ENCODE measurements around the gene GNB1L.

The GNB1L gene

DNA sequence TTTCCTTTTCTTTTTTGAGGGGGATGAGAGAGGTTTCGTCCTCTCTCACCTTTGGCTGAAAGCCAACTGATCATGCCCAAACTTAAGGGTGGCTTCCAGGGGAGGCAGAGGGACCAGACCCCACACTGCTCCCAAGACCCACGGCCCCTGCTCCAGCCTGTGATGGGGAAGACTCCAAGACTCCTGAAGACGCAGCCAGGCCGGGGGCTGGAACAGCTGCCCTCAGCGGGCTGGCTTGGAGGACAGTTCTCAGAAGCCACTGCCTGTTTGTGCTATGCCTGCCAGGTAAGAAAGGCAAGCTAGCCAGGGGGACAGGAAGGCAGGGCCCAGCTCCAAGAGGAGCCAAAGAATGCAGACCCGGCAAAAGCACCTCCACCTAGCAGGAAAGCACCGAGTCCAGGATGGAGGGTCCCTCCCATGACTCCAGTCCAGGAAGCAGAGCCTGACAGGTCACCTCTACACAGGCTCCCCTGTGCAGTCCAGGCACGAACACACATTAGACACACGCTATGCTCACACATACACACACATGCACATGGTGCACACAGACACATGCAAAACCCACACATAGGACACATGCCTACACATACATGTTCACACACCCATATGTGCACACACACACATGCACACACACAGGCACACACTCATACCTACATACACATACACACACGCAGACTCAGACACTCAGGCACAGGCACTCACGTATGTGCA lies 31.3 kb downstream of the GNB1L start:
- H3K9me3 ChIP-seq (ENCODE audit: control insufficient read depth, low read length), result no peaks in the 10 kb centered on the region
- H3K4me1 ChIP-seq (ENCODE audit: control insufficient read depth, insufficient read depth, low read length), result peaks cover 9% of the 10 kb centered on the region
- no peaks in the 10 kb centered on the region for H3K27me3 ChIP-seq (ENCODE audit: control insufficient read depth, insufficient read depth, low read length, poor library complexity, severe bottlenecking)
- no peak overlapping the region for H3K4me3 ChIP-seq (ENCODE audit: insufficient read depth, low read depth, low read length)
- H3K36me3 ChIP-seq (ENCODE audit: control insufficient read depth, insufficient read depth, low read length), result no peaks in the 10 kb centered on the region
- WGBS, 2 experiments, result 83 to 84% methylated on average over 11 of the region's 11 CpGs
- no peak overlapping the region for H3K27ac ChIP-seq (ENCODE audit: insufficient read depth, low read depth, low read length, poor library complexity, severe bottlenecking)

DNA sequence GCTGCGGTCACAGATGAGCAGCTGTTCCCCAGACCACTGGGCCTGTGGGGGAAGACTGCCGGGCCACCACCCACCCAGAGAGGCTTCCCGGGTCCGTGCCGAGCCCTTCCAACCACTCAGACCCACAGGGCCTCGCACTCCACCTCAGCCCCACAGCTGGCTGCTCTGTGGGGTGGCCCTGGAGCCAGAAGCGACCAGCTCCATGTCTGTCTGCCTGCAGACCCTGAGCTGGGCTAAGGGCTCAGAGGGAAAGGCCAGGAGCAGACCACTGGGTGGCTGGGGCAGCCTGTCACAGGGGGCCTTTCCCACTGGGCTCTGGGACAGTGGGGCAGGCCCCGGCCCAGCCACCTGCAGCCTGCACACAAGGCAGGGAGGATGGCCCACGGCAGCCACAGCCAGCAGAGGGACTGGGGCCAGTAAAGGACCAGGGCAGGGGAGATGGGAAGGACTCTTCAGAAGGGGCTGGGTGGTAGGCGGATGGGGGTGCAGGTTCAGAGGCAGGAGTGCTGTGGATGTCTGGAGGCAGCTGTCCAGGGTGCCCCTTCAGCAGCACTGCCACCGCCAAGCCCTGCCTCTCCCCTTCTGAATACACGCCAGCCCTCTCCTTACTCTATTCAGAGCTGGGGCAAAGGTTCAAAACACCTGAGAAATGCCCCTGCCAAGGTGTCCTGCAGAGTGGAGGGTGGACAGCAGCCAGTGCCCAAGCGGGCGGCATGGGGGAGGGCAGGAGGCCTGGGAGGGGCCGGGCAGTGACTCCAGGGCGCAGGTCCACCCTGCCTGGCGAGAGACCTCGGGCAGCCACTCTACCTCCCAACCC lies 32.2 kb downstream of the GNB1L start:
- H3K4me1 ChIP-seq (ENCODE audit: control insufficient read depth, insufficient read depth, low read length), result peaks cover 9% of the 10 kb centered on the region
- no peak overlapping the region for H3K4me3 ChIP-seq (ENCODE audit: insufficient read depth, low read depth, low read length)
- H3K36me3 ChIP-seq (ENCODE audit: control insufficient read depth, insufficient read depth, low read length), result no peaks in the 10 kb centered on the region
- H3K27me3 ChIP-seq (ENCODE audit: control insufficient read depth, insufficient read depth, low read length, poor library complexity, severe bottlenecking), result no peaks in the 10 kb centered on the region
- 91 to 93% methylated on average over 18 of the region's 18 CpGs for WGBS, 2 experiments
- no peak overlapping the region for H3K27ac ChIP-seq (ENCODE audit: insufficient read depth, low read depth, low read length, poor library complexity, severe bottlenecking)
- no peaks in the 10 kb centered on the region for H3K9me3 ChIP-seq (ENCODE audit: control insufficient read depth, low read length)

DNA sequence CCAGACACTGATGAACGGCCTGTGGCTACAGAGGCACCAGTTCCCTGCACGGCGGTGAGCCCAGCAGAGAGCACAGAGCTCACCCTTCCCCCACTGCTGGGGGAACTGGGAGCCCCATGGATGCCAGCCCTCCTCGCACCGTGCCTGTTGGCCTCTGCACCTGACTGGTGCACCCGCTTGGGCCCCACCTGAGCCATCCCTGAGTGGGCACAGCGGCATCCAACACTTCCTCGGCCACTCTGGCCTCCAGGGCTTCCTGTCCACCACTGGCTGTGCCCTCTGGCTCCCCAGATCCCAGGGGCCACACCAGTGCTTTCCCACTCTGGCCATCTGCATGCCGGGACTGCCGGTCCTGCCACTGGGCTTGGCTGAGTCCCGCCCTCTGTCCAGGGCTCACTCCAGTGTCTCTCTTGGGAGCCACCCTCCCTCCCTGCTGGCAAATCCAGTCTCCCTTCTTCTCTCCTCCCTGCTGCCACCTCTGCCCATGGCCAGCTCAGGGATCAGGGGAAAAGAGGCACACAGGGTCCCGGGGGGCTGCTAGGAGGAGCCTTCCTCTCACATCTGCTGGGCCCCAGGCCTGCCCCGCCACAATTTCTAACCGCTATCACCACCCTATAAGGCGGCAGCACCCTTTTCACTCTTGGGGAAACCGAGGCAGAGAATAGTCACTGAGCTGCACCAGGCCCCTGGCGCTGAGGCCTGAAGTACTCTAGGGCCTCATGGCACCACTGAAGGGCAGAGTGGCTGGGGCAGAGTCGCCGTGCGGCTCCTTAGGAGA lies 33.0 kb downstream of the GNB1L start:
- peaks cover 9% of the 10 kb centered on the region for H3K4me1 ChIP-seq (ENCODE audit: control insufficient read depth, insufficient read depth, low read length)
- H3K9me3 ChIP-seq (ENCODE audit: control insufficient read depth, low read length), result no peaks in the 10 kb centered on the region
- 92 to 93% methylated on average over 20 of the region's 20 CpGs for WGBS, 2 experiments
- no peaks in the 10 kb centered on the region for H3K36me3 ChIP-seq (ENCODE audit: control insufficient read depth, insufficient read depth, low read length)
- H3K27me3 ChIP-seq (ENCODE audit: control insufficient read depth, insufficient read depth, low read length, poor library complexity, severe bottlenecking), result no peaks in the 10 kb centered on the region
- H3K27ac ChIP-seq (ENCODE audit: insufficient read depth, low read depth, low read length, poor library complexity, severe bottlenecking), result no peak overlapping the region
- H3K4me3 ChIP-seq (ENCODE audit: insufficient read depth, low read depth, low read length), result no peak overlapping the region

DNA sequence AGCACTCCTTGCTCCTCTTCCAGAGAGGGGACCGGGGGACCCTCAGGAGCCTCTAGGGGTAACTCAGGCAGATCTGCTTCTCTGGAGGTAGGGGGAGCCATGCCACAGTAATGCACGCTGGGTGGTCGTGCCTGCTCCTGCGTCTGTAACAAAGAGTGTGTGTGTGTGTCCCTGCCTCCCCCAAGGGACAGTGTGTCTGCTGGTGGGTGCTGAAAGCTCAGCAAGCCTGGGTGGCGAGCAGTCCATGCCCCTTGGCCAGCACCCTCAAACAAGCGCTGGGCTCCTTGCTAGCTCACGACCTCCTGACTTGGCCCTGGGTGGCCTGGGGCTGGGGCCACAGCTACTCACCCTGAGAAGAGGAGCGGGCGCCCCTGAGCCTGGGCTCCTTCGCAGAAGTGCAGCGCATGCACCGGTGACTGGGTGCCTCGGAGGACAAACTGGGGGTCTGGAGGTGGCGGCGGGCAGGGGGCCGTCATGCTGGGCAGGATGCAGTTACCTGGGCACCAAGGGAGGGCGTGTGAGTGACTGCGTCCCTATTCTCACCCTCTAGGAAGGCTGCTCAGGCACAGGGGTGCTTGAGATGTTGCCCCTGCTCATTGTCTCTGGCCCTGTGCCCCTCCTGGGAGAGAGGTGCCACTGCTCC lies 33.7 kb downstream of the GNB1L start:
- no peaks in the 10 kb centered on the region for H3K9me3 ChIP-seq (ENCODE audit: control insufficient read depth, low read length)
- H3K4me3 ChIP-seq (ENCODE audit: insufficient read depth, low read depth, low read length), result no peak overlapping the region
- no peaks in the 10 kb centered on the region for H3K27me3 ChIP-seq (ENCODE audit: control insufficient read depth, insufficient read depth, low read length, poor library complexity, severe bottlenecking)
- no peak overlapping the region for H3K27ac ChIP-seq (ENCODE audit: insufficient read depth, low read depth, low read length, poor library complexity, severe bottlenecking)
- 92 to 93% methylated on average over 18 of the region's 18 CpGs for WGBS, 2 experiments
- H3K4me1 ChIP-seq (ENCODE audit: control insufficient read depth, insufficient read depth, low read length), result peaks cover 9% of the 10 kb centered on the region
- H3K36me3 ChIP-seq (ENCODE audit: control insufficient read depth, insufficient read depth, low read length), result no peaks in the 10 kb centered on the region

DNA sequence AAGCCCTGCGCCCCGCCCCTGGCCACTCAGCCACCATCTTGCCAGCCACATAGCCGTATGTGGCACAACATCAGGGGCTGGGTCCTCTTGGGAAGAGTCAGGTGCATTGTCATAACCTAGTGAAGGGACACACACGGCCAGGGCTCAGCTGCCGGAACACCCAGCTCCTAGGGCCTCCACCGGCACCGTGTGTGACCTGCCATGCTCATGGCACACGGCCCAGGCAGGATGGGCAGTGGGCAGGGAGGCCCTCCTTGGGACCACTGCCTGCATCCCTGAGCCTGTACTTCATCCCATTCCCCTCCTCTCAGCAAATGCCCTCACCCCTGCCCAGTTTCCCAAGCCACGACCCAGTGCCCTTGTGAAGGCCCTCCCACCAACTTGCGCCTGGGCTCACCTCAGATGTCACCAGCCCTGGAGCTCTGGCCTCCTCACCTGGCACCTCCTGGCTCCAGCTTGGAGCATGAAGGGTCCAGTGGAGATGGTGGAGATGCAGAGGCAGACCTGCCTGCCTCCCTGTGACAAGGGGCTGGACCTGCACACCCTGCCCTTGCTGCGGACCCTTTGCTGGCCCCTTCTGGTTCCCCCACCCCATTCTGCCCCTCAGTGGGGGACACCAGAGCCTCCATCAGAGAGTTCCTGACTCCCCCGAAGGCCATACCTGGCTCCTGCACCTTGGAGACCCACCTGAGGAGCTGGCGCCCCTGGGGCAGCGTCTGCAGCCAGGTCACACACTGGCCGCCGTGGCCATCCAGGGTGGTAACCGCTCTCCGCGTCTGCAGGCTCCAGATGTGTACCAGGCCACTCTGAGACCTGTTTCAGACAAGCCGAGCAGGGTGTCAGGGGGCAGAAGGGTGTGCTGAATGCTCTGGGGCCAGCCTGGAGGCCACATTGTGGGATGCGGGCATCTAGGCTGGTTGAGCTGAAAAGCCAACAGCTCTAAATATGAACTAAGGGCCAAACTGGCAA lies 34.5 kb downstream of the GNB1L start:
- H3K27me3 ChIP-seq (ENCODE audit: control insufficient read depth, insufficient read depth, low read length, poor library complexity, severe bottlenecking), result no peaks in the 10 kb centered on the region
- H3K4me1 ChIP-seq (ENCODE audit: control insufficient read depth, insufficient read depth, low read length), result peaks cover 9% of the 10 kb centered on the region
- no peaks in the 10 kb centered on the region for H3K9me3 ChIP-seq (ENCODE audit: control insufficient read depth, low read length)
- no peak overlapping the region for H3K4me3 ChIP-seq (ENCODE audit: insufficient read depth, low read depth, low read length)
- no peaks in the 10 kb centered on the region for H3K36me3 ChIP-seq (ENCODE audit: control insufficient read depth, insufficient read depth, low read length)
- WGBS, 2 experiments, result 95% methylated on average over 21 of the region's 21 CpGs
- H3K27ac ChIP-seq (ENCODE audit: insufficient read depth, low read depth, low read length, poor library complexity, severe bottlenecking), result no peak overlapping the region

DNA sequence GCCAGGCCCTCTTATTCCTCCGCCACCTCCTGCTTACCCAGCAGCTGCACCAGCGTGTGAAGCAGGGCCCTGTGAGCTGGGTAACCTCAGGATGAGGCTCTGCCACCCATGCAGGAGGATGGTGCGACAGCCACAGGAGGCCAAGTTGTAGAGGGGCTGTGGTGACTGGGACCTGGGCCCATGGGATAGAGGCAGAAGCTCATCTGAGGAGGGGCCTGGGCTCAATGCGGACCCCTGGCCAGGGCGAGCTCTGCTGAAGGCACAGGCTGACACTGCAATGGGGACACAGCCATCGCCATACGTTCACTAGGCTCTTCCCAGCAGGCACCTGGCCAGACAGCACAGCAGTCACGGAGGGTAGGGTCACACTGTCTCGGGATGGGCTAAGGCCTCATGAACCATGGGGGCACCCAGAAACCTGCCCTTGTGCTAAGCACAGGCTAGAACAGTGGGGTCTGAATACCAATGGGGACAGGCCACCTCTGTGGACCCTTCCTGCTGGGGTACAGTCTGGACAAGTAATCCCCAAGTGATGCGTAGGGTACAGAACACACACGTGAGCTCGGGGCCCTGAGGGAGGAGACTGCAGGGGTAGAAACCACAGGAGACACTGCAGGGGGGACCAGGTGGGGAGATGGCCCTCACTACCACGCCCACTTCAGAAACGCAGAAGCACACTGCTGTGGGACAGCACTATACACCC lies 35.3 kb downstream of the GNB1L start:
- H3K4me3 ChIP-seq (ENCODE audit: insufficient read depth, low read depth, low read length), result no peak overlapping the region
- no peak overlapping the region for H3K27ac ChIP-seq (ENCODE audit: insufficient read depth, low read depth, low read length, poor library complexity, severe bottlenecking)
- no peaks in the 10 kb centered on the region for H3K36me3 ChIP-seq (ENCODE audit: control insufficient read depth, insufficient read depth, low read length)
- no peaks in the 10 kb centered on the region for H3K27me3 ChIP-seq (ENCODE audit: control insufficient read depth, insufficient read depth, low read length, poor library complexity, severe bottlenecking)
- WGBS, 2 experiments, result 93 to 95% methylated on average over 14 of the region's 14 CpGs
- peaks cover 9% of the 10 kb centered on the region for H3K4me1 ChIP-seq (ENCODE audit: control insufficient read depth, insufficient read depth, low read length)
- no peaks in the 10 kb centered on the region for H3K9me3 ChIP-seq (ENCODE audit: control insufficient read depth, low read length)

DNA sequence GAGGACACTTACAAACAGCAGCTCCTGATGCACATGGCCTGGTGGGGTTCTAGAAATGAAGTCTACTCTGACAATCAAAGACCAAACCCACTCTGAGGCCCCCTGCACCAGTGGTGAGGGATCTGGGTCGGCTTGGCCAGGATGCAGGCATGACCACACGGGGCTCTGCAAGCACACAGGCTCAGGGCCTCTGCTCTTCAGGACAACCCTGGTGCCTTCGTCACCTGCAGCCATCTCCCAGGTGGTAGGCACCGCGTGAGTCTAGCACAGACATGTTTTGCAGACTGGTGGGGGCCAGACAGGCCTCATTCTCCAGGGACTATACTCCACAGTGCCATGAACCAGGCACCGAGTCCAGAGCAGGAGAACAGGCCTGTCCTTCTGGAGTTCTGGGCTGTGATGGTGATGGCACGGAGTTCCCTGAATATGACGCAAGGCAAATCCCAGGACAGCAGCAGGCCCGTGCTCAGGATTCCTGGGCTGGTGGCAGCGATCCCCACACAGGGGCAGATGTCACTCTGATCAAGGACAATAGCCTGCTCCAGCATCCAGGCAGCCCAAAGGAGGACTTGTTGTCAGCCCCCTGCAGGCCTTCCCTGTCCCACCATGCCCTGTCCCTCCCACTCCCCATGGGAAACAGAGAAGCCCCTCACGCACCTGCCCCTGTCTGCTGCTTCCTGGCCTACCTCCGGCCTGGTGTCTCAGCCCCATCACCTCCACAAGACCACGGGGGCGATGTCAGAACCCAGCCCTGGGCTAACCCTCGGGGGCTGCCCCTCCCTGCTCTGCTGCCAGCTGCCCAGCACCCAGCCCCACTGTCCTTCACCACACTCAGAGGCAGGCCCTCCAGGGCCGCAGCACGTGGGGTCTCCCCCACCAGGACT lies 36.1 kb downstream of the GNB1L start:
- no peaks in the 10 kb centered on the region for H3K9me3 ChIP-seq (ENCODE audit: control insufficient read depth, low read length)
- H3K27me3 ChIP-seq (ENCODE audit: control insufficient read depth, insufficient read depth, low read length, poor library complexity, severe bottlenecking), result no peaks in the 10 kb centered on the region
- no peak overlapping the region for H3K27ac ChIP-seq (ENCODE audit: insufficient read depth, low read depth, low read length, poor library complexity, severe bottlenecking)
- H3K4me3 ChIP-seq (ENCODE audit: insufficient read depth, low read depth, low read length), result no peak overlapping the region
- 90 to 91% methylated on average over 17 of the region's 17 CpGs for WGBS, 2 experiments
- no peaks in the 10 kb centered on the region for H3K36me3 ChIP-seq (ENCODE audit: control insufficient read depth, insufficient read depth, low read length)
- H3K4me1 ChIP-seq (ENCODE audit: control insufficient read depth, insufficient read depth, low read length), result peaks cover 9% of the 10 kb centered on the region

DNA sequence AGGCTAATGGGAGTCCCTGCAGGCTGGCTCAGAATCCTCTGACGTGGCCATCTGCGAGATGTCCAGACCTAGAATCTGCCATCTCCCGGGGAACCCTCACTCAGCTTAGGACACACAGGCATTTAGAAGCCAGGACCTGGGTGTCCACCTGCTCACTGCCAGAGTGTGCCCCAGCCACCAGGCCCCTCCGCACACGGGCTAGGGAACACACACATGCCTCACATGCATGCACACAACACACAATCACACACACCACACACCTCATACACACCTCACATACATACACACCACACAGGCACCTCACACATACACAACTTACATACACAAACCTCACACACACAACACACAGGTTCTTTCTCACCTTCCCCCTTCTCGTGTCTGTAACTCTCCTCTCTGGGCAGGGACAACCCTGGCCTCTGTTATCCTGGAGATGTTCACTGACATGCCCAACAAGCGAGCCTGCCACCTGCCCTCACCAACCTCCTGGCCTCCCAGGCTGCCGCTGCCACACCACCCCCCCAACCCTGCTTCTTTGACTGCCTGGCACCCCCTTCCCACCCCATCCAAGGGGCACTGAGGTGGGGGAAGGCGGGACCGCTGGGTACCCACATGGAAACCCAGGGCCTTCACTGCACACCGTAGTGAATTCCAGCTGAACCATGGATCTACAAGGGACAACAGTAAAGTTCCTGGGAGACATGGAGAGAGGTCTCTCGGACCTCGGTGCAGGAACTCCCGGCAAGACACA lies 38.1 kb downstream of the GNB1L start:
- no peaks in the 10 kb centered on the region for H3K36me3 ChIP-seq (ENCODE audit: control insufficient read depth, insufficient read depth, low read length)
- no peaks in the 10 kb centered on the region for H3K27me3 ChIP-seq (ENCODE audit: control insufficient read depth, insufficient read depth, low read length, poor library complexity, severe bottlenecking)
- H3K4me3 ChIP-seq (ENCODE audit: insufficient read depth, low read depth, low read length), result no peak overlapping the region
- 93 to 94% methylated on average over 14 of the region's 14 CpGs for WGBS, 2 experiments
- peaks cover 9% of the 10 kb centered on the region for H3K4me1 ChIP-seq (ENCODE audit: control insufficient read depth, insufficient read depth, low read length)
- H3K27ac ChIP-seq (ENCODE audit: insufficient read depth, low read depth, low read length, poor library complexity, severe bottlenecking), result no peak overlapping the region
- no peaks in the 10 kb centered on the region for H3K9me3 ChIP-seq (ENCODE audit: control insufficient read depth, low read length)

Data from ectodermal cell (in vitro differentiated cells).